SH-SY5Y (cell line): Measurements from ENCODE around the gene MRPL38.

Source experiments
- GATA2 ChIP-seq: IDR thresholded peaks from 2 replicates; pipeline ENCODE4 v1.6.1; 2011; ENCODE audit warnings: mild to moderate bottlenecking, low read depth, low read length
- GATA3 ChIP-seq: IDR thresholded peaks from 2 replicates; pipeline ENCODE4 v1.6.1; 2011; ENCODE audit warnings: low read depth, mild to moderate bottlenecking, low read length, moderate library complexity

The MRPL38 gene

GRCh38 chr17:75925103-75925502 lies 20.4 kb upstream of the MRPL38 start:
- TF ChIP-seq GATA2, result no peak
- TF ChIP-seq GATA3, result no peak

GRCh38 chr17:75922963-75923874 lies 18.5 kb upstream of the MRPL38 start:
- TF ChIP-seq GATA3, result no peak
- no peak for TF ChIP-seq GATA2

- TF ChIP-seq GATA2, result no peak
- no peak for TF ChIP-seq GATA3
These were observed 17.7 kb upstream of the MRPL38 start for GRCh38 chr17:75922173-75922961.

- TF ChIP-seq GATA3 (no peak), GATA2 (no peak)
These were observed 16.9 kb upstream of the MRPL38 start for GRCh38 chr17:75921596-75921995.

GRCh38 chr17:75920045-75920560 lies 15.4 kb upstream of the MRPL38 start:
- TF ChIP-seq GATA2 (no peak), GATA3 (no peak)

- TF ChIP-seq GATA3, result no peak
- no peak for TF ChIP-seq GATA2
These were observed 14.9 kb upstream of the MRPL38 start for GRCh38 chr17:75919611-75920010.

GRCh38 chr17:75917917-75918445 lies 13.3 kb upstream of the MRPL38 start:
- no peak for TF ChIP-seq GATA2
- TF ChIP-seq GATA3, result no peak

GRCh38 chr17:75917141-75917916 lies 12.6 kb upstream of the MRPL38 start:
- TF ChIP-seq GATA2 (no peak), GATA3 (no peak)

- no peak for TF ChIP-seq GATA3
- no peak for TF ChIP-seq GATA2
These were observed 10.6 kb upstream of the MRPL38 start for GRCh38 chr17:75915268-75915667.

- TF ChIP-seq GATA3 (no peak), GATA2 (no peak)
These were observed 10.1 kb upstream of the MRPL38 start for GRCh38 chr17:75914643-75915267.

GRCh38 chr17:75913537-75914210 lies 9.0 kb upstream of the MRPL38 start:
- TF ChIP-seq GATA2 (no peak), GATA3 (no peak)

- TF ChIP-seq GATA3 (no peak), GATA2 (no peak)
These were observed 6.0 kb upstream of the MRPL38 start for GRCh38 chr17:75910699-75911098.

- TF ChIP-seq GATA2 (no peak), GATA3 (no peak)
These were observed 5.2 kb upstream of the MRPL38 start for GRCh38 chr17:75909812-75910274.
